ENCODE data around the gene CYP3A5.

DNA sequence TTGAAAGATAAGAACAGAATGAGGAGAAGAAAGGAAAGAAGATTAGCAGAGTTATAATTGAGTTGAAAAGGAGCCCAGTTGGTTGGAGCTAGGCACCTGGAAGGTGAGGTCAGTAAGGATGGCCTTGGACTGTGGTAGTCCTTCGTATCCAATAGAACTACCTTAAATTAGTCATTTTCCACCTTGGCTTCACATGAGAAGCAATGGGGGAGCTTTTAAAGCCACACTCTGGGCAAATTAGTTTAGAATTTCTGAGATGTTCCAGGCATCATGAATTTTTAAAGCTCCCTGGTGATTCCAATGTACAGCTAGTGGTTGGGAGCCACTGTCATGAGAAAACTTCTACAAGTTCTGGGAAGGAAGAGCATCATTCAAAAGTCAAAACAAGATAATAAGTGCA is 27.3 kb upstream of the CYP3A5 start:
- TF ChIP-seq, protein P1, sequence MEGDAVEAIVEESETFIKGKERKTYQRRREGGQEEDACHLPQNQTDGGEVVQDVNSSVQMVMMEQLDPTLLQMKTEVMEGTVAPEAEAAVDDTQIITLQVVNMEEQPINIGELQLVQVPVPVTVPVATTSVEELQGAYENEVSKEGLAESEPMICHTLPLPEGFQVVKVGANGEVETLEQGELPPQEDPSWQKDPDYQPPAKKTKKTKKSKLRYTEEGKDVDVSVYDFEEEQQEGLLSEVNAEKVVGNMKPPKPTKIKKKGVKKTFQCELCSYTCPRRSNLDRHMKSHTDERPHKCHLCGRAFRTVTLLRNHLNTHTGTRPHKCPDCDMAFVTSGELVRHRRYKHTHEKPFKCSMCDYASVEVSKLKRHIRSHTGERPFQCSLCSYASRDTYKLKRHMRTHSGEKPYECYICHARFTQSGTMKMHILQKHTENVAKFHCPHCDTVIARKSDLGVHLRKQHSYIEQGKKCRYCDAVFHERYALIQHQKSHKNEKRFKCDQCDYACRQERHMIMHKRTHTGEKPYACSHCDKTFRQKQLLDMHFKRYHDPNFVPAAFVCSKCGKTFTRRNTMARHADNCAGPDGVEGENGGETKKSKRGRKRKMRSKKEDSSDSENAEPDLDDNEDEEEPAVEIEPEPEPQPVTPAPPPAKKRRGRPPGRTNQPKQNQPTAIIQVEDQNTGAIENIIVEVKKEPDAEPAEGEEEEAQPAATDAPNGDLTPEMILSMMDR (IDR thresholded peaks at IDR 0.05) = no peak
- TF ChIP-seq POLR2A (IDR thresholded peaks at IDR 0.05) = no peak
